HepG2 (cell line): ENCODE measurements around the gene ADM5. TPM values are rescaled to one million over a fixed set of nuclear protein-coding genes. Genes with fewer than 3 reads are reported as not detected.

ENCODE experiments used
- ADNP ChIP-seq: sonication (generic); formaldehyde crosslinking; IDR thresholded peaks from 2 replicates; pipeline ENCODE4 v1.4.0; 2020; ENCODE audit warnings: missing genetic modification reagents
- CERS6 ChIP-seq: sonication (generic); formaldehyde crosslinking; IDR thresholded peaks from 2 replicates; pipeline ENCODE4 v1.5.0; 2020; ENCODE audit warnings: missing genetic modification reagents
- CHD2 ChIP-seq: IDR thresholded peaks from 2 replicates; pipeline ENCODE4 v1.6.1; 2011; ENCODE audit warnings: low read depth, low read length, improper control_type of control experiment
- EED ChIP-seq: sonication (generic); formaldehyde crosslinking; IDR thresholded peaks from 2 replicates; pipeline ENCODE4 v1.5.0; 2020; ENCODE audit warnings: mild to moderate bottlenecking, missing genetic modification reagents
- HNRNPL ChIP-seq: fragments of 200-400 bp; formaldehyde crosslinking; IDR thresholded peaks from 2 replicates; pipeline ENCODE4 v1.6.1; 2017; ENCODE audit warnings: mild to moderate bottlenecking, low read depth, low read length
- NFATC3 ChIP-seq: sonication (generic); formaldehyde crosslinking; IDR thresholded peaks from 2 replicates; pipeline ENCODE4 v1.5.1; 2020; ENCODE audit warnings: mild to moderate bottlenecking, missing genetic modification reagents
- NR1H2 ChIP-seq: sonication (generic); formaldehyde crosslinking; IDR thresholded peaks from 2 replicates; pipeline ENCODE4 v1.8.1; 2022; ENCODE audit warnings: low read depth, missing genetic modification reagents, borderline replicate concordance
- TBX2 ChIP-seq: sonication (generic); formaldehyde crosslinking; IDR thresholded peaks from 2 replicates; pipeline ENCODE4 v1.5.0; 2020; ENCODE audit warnings: missing genetic modification reagents, mild to moderate bottlenecking, borderline replicate concordance
- TFDP1 ChIP-seq: IDR thresholded peaks from 2 replicates; pipeline ENCODE4 v1.6.1; 2016; ENCODE audit warnings: missing compliant biosample characterization, missing genetic modification reagents, borderline replicate concordance
- ZBTB40 ChIP-seq, 2 experiments: fragments of 450-650 bp in 1 of 2; sonication (generic) in 1 of 2; formaldehyde crosslinking in 1 of 2; IDR thresholded peaks; 2 replicates each; pipeline versions ENCODE4 v1.6.1 to v1.8.0; 2016 to 2022; ENCODE audit warnings: antibody characterized with exemption in 1 of 2, mild to moderate bottlenecking in 1 of 2, missing genetic modification reagents in 1 of 2
- ZBTB8A ChIP-seq: sonication (generic); formaldehyde crosslinking; IDR thresholded peaks from 2 replicates; pipeline ENCODE4 v1.4.0; 2020; ENCODE audit warnings: mild to moderate bottlenecking, low read depth, missing genetic modification reagents, borderline replicate concordance
- ZNF362 ChIP-seq: sonication (generic); formaldehyde crosslinking; IDR thresholded peaks from 2 replicates; pipeline ENCODE4 v1.4.0; 2020; ENCODE audit warnings: missing genetic modification reagents, mild to moderate bottlenecking, borderline replicate concordance
- ZNF460 ChIP-seq: sonication (generic); formaldehyde crosslinking; IDR thresholded peaks from 2 replicates; pipeline ENCODE4 v1.5.1; 2020; ENCODE audit warnings: missing genetic modification reagents, mild to moderate bottlenecking, borderline replicate concordance
- ZNF530 ChIP-seq: sonication (generic); formaldehyde crosslinking; IDR thresholded peaks from 2 replicates; pipeline ENCODE4 v1.5.0; 2020; ENCODE audit warnings: low read depth, mild to moderate bottlenecking, missing genetic modification reagents
- ZSCAN12 ChIP-seq: sonication (generic); formaldehyde crosslinking; IDR thresholded peaks from 2 replicates; pipeline ENCODE4 v1.9.0; 2021; ENCODE audit warnings: mild to moderate bottlenecking, missing genetic modification reagents
- ZSCAN21 ChIP-seq: sonication (generic); formaldehyde crosslinking; IDR thresholded peaks from 2 replicates; pipeline ENCODE4 v1.8.0; 2022; ENCODE audit warnings: mild to moderate bottlenecking, missing genetic modification reagents, moderate library complexity, borderline replicate concordance
- polyA plus RNA-seq, 8 experiments: library from polyadenylated mRNA; depleted of rRNA in 3 of 8; stranded (reverse) in 7 of 8; unstranded in 1 of 8; fragments of >200 nt; fragmentation: Illumina TruSeq in 4 of 8; extraction: Trizol in 4 of 8; gene quantifications; 2 replicates each; pipeline versions ENCODE4 v1.2.1 to v1.2.3, GENCODE V29; 2011 to 2016; ENCODE audit warnings: low read depth in 4 of 8, missing spikeins in 1 of 8, mixed read lengths in 1 of 8; ENCODE audit not compliant: insufficient read depth in 1 of 8
- total RNA-seq, 5 experiments: library from RNA; depleted of rRNA; stranded (reverse); fragments of >200 nt; fragmentation: Illumina TruSeq; extraction: Trizol; gene quantifications; 2 replicates each; pipeline ENCODE4 v1.2.3, GENCODE V29; 2016; ENCODE audit warnings: low read depth in 1 of 5

ADM5 gene
- total and polyA plus RNA-seq, 2 of the 13 experiments (the other 11 are each of a cell fraction or from before 2014, with no cell fraction given): 2.7 to 4.1 TPM

GRCh38 chr19:49677231-49677900 lies 12.0 kb upstream of the ADM5 start, which contains the start of gene PRMT1 (continued):
- no peak for TF ChIP-seq NFATC3
- TF ChIP-seq ZBTB40 (IDR thresholded peaks at IDR 0.05): no peak
- peak; percentile 64; the same call in 1 of the 2 replicates for TF ChIP-seq ZBTB40 (CRISPR knock-in tag; IDR thresholded peaks at IDR 0.05)
- no peak; the same call in 1 of the 2 replicates for TF ChIP-seq ZBTB8A (CRISPR knock-in tag)
- TF ChIP-seq TBX2: peak; percentile 60; the same call in 1 of the 2 replicates
- TF ChIP-seq ZSCAN21: peak; percentile 86
- no peak for TF ChIP-seq ZNF362 (CRISPR knock-in tag)
- TF ChIP-seq EED (CRISPR knock-in tag): no peak
- no peak for TF ChIP-seq ZNF460 (CRISPR knock-in tag)
- no peak for TF ChIP-seq ZSCAN12 (CRISPR knock-in tag)
- TF ChIP-seq ZNF530 (CRISPR knock-in tag): no peak
- no peak for TF ChIP-seq NR1H2 (CRISPR knock-in tag)
- no peak for TF ChIP-seq CHD2
- peak; percentile 30; the same call in 1 of the 2 replicates for TF ChIP-seq TFDP1 (CRISPR knock-in tag)
- TF ChIP-seq ADNP (CRISPR knock-in tag): no peak
- TF ChIP-seq HNRNPL: peak; percentile 74; the same call in 1 of the 2 replicates
- TF ChIP-seq CERS6 (CRISPR knock-in tag): no peak
